Fibroblast of the aortic adventitia (primary cell): Measurements from ENCODE around the gene ZFHX3. TPM values are rescaled to one million over a fixed set of nuclear protein-coding genes. Genes with fewer than 3 reads are reported as not detected.

ENCODE experiments used
- DNase-seq: peaks from one replicate; pipeline ENCODE4 v3.0.0-alpha.2; 2010; ENCODE audit warnings: low read depth
- H3K4me3 ChIP-seq: 2 replicates; pipeline ENCODE4 v1.5.1; 2011; ENCODE audit warnings: low read depth, mild to moderate bottlenecking, control low read depth, low read length, moderate library complexity
- total RNA-seq: library from RNA; depleted of rRNA; stranded (reverse); fragments of >200 nt; gene quantifications from 2 replicates; pipeline ENCODE4 v1.2.3, GENCODE V29; 2012; ENCODE audit warnings: low replicate concordance
- TF ChIP-seq, protein P1 (sequence below): IDR thresholded peaks from 2 replicates; pipeline ENCODE4 v1.5.1; 2011; ENCODE audit warnings: mild to moderate bottlenecking, low read length, control low read depth, inconsistent platforms; ENCODE audit not compliant: insufficient read depth

Gene ZFHX3
- total RNA-seq, 1 donor, result 8.1 TPM

DNA sequence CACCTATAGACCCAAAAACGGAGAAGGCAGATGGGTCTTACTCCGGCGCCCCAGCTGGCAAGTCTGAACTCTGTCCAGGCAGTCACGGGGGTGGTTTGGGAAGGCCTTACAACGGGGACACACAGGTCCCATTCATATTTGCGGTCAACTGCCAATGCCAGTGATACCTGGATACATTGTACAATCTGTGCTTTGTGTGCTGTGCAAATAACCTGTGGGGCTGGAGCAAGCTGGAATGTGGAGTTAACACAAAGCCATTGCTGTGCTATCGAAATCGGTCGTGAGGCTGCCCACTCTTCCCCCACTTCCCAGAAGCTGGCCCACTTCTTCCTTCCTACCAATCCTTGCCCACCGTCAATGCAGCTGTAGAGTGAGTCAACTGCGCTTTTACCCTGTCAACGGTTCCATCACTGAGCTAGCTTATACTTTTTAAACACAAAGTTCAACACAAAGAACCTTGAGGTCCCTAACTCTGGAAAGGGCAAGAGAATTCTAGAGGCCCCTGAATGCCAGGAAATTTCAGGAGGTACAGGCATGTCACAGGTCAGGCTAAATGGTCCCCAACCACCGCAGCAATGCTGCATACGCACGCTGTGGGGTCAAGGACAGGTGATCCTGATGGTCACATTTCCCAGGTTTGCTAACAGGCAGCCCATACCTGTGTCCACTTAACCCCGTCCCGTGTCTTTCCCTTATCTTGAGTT, 122.8 kb downstream of the ZFHX3 start:
- TF ChIP-seq, protein P1, sequence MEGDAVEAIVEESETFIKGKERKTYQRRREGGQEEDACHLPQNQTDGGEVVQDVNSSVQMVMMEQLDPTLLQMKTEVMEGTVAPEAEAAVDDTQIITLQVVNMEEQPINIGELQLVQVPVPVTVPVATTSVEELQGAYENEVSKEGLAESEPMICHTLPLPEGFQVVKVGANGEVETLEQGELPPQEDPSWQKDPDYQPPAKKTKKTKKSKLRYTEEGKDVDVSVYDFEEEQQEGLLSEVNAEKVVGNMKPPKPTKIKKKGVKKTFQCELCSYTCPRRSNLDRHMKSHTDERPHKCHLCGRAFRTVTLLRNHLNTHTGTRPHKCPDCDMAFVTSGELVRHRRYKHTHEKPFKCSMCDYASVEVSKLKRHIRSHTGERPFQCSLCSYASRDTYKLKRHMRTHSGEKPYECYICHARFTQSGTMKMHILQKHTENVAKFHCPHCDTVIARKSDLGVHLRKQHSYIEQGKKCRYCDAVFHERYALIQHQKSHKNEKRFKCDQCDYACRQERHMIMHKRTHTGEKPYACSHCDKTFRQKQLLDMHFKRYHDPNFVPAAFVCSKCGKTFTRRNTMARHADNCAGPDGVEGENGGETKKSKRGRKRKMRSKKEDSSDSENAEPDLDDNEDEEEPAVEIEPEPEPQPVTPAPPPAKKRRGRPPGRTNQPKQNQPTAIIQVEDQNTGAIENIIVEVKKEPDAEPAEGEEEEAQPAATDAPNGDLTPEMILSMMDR, result no peak
- DNase-seq, result no peak
- H3K4me3 ChIP-seq, result no peak overlapping the region

GRCh38 chr16:72924537-72924926, 123.4 kb downstream of the ZFHX3 start:
- H3K4me3 ChIP-seq, result no peak overlapping the region
- DNase-seq, result no peak
- TF ChIP-seq, protein P1, result no peak

DNA sequence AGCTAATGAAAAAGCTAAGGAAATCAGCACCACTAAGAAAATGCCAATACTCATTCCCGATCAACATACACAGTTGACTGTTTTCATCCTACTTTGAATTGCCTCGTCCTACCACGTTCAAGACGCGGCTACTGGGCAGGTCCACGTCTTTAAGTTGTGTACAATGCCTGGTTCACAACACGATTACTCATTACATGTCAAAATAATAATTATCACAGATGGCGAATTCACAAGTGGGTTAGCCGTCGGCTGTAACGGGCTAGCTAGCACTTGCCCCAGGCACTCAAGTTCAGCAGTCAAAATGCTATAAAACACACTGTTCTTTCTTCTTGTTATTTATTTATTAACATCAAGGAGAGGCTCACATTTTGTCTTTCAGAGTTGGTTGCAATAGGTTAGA, 124.2 kb downstream of the ZFHX3 start:
- TF ChIP-seq, protein P1, result no peak
- no peak overlapping the region for H3K4me3 ChIP-seq
- no peak for DNase-seq

DNA sequence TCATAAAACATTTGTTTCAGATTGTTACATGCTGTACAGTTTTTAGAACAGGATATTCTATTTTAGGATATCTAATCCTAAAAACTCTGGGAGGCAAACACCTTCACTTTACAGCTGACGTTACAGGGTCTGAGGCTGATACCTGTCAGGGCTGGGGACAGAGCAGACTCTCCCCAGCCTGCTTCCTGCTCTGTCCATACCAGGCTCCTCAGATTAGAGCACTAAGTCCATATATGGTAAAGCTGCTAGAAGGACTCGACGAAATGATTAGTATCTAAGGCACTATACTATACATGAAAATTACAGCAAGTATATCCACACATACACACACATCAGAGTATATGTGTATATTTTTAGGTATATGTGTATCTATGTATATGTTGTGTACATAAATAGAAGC, 125.2 kb downstream of the ZFHX3 start:
- H3K4me3 ChIP-seq, result no peak overlapping the region
- no peak for DNase-seq
- TF ChIP-seq, protein P1, result no peak

- peak overlapping the region; percentile 41 for H3K4me3 ChIP-seq
- DNase-seq, result peak; percentile 36
- TF ChIP-seq, protein P1, result no peak
Observed at GRCh38 chr16:72921620-72922019, 126.3 kb downstream of the ZFHX3 start.

- no peak overlapping the region for H3K4me3 ChIP-seq
- no peak for DNase-seq
- TF ChIP-seq, protein P1, result no peak
Observed at GRCh38 chr16:72921106-72921505, 126.8 kb downstream of the ZFHX3 start.

GRCh38 chr16:72917051-72917450, 130.9 kb downstream of the ZFHX3 start:
- DNase-seq, result no peak
- no peak overlapping the region for H3K4me3 ChIP-seq
- TF ChIP-seq, protein P1, result no peak
